ENCODE data around the gene CYP2R1.

GRCh38 chr11:14927146-14927545, 35.1 kb upstream of the CYP2R1 start:
- TF ChIP-seq CTCF (IDR thresholded peaks at IDR 0.05; ENCODE audit: low read depth, low read length, poor library complexity, severe bottlenecking) = no peak
- no peak for TF ChIP-seq EZH2phosphoT487 (IDR thresholded peaks at IDR 0.05; ENCODE audit: borderline replicate concordance, low read length)
